HEK293T (cell line): ENCODE data around the gene SLC35E1.

Experiments
- CTBP1 ChIP-seq: fragments of 450-650 bp; IDR thresholded peaks from 2 replicates; pipeline ENCODE4 v1.6.1; 2016; ENCODE audit warnings: borderline replicate concordance
- FOXM1 ChIP-seq: fragments of 450-650 bp; IDR thresholded peaks from 2 replicates; pipeline ENCODE4 v1.6.1; 2017; ENCODE audit warnings: mild to moderate bottlenecking, borderline replicate concordance
- HDGF ChIP-seq: fragments of 450-650 bp; IDR thresholded peaks from 2 replicates; pipeline ENCODE4 v1.6.1; 2017; ENCODE audit warnings: antibody characterized with exemption, borderline replicate concordance
- LEF1 ChIP-seq: fragments of 450-650 bp; IDR thresholded peaks from 2 replicates; pipeline ENCODE4 v1.6.1; 2017; ENCODE audit warnings: mild to moderate bottlenecking, borderline replicate concordance
- SP1 ChIP-seq: fragments of 450-650 bp; IDR thresholded peaks from 2 replicates; pipeline ENCODE4 v1.6.1; 2017
- SUZ12 ChIP-seq: fragments of 450-650 bp; IDR thresholded peaks from 2 replicates; pipeline ENCODE4 v1.6.1; 2016; ENCODE audit warnings: mild to moderate bottlenecking
- TF ChIP-seq, protein P1 (sequence below): fragments of 450-650 bp; IDR thresholded peaks from 2 replicates; pipeline ENCODE4 v1.6.1; 2016

DNA sequence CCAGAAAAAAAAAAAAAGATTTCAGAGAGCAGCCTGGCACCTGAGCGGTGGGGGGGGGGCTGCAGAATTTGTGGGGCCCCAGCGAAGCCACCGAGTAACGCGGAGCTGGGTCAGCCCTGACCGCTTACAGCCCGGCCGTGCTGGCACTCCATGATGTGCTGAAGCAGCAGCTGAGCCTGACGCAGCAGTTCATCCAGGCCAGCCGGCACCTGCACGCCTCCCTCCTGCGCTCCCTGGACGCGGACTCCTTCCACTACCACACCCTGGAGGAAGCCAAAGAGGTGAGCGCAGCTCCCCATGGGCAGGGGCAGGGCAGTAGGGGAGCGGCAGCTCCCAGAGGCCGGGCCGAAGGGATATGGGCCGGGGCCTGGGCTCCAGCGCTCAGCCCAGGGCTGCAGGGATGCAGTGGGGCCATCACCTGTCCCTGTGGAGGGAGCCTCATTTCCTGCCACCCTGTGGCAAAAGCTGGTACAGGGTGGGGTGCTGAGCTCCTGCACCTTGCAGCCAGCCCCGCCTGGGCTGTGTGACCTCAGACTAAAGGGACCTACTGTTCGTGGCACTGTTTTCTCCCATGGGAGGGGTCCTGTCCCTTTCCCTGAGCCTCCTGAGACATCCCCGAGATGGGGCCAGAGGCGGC is 57.7 kb downstream of the SLC35E1 start:
- TF ChIP-seq SP1 (no peak), HDGF (no peak), LEF1 (no peak), CTBP1 (no peak), FOXM1 (no peak), SUZ12 (no peak)
- TF ChIP-seq, protein P1, sequence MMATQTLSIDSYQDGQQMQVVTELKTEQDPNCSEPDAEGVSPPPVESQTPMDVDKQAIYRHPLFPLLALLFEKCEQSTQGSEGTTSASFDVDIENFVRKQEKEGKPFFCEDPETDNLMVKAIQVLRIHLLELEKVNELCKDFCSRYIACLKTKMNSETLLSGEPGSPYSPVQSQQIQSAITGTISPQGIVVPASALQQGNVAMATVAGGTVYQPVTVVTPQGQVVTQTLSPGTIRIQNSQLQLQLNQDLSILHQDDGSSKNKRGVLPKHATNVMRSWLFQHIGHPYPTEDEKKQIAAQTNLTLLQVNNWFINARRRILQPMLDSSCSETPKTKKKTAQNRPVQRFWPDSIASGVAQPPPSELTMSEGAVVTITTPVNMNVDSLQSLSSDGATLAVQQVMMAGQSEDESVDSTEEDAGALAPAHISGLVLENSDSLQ = no peak
